Measurements from ENCODE around the gene RYR2.
"Not testable (repeated sequence)": the region's sequence is repeated elsewhere in the genome, so short reads cannot be mapped to it uniquely, and the experiment has no call there.

RYR2 gene

GRCh38 chr1:237820634-237821033 is 778.6 kb downstream of the RYR2 start:
- DNase-seq, result not testable (repeated sequence)

GRCh38 chr1:237832858-237833257 is 790.9 kb downstream of the RYR2 start:
- DNase-seq, result no peak

- no peak for DNase-seq
These were observed 792.1 kb downstream of the RYR2 start for GRCh38 chr1:237834048-237834447.

- no peak for DNase-seq
These were observed 792.5 kb downstream of the RYR2 start for GRCh38 chr1:237834461-237834860.

- no peak for DNase-seq
These were observed 796.3 kb downstream of the RYR2 start for GRCh38 chr1:237838320-237838719.

GRCh38 chr1:237838904-237839534 is 797.0 kb downstream of the RYR2 start:
- no peak for DNase-seq

GRCh38 chr1:237841485-237841884 is 799.5 kb downstream of the RYR2 start:
- no peak for DNase-seq

GRCh38 chr1:237843516-237843915 is 801.5 kb downstream of the RYR2 start:
- not testable (repeated sequence) for DNase-seq

- no peak for DNase-seq
These were observed 809.3 kb downstream of the RYR2 start for GRCh38 chr1:237851210-237851845.

- no peak for DNase-seq
These were observed 810.4 kb downstream of the RYR2 start for GRCh38 chr1:237852342-237852741.

- no peak for DNase-seq
These were observed 815.5 kb downstream of the RYR2 start for GRCh38 chr1:237857455-237857854.

GRCh38 chr1:237858992-237859391 is 817.0 kb downstream of the RYR2 start:
- no peak for DNase-seq

GRCh38 chr1:237861944-237862343 is 820.0 kb downstream of the RYR2 start:
- DNase-seq, result no peak

GRCh38 chr1:237863234-237863633 is 821.2 kb downstream of the RYR2 start:
- DNase-seq, result no peak

- DNase-seq, result no peak
These were observed 822.6 kb downstream of the RYR2 start for GRCh38 chr1:237864338-237865244.

- DNase-seq, result no peak
These were observed 825.5 kb downstream of the RYR2 start for GRCh38 chr1:237867380-237867888.

- no peak for DNase-seq
These were observed 827.0 kb downstream of the RYR2 start for GRCh38 chr1:237868817-237869600.

- DNase-seq, result no peak
These were observed 831.7 kb downstream of the RYR2 start for GRCh38 chr1:237873487-237874211.

- no peak for DNase-seq
These were observed 833.3 kb downstream of the RYR2 start for GRCh38 chr1:237875291-237875690.

- DNase-seq, result no peak
These were observed 835.6 kb downstream of the RYR2 start for GRCh38 chr1:237877631-237878030.

- no peak for DNase-seq
These were observed 836.4 kb downstream of the RYR2 start for GRCh38 chr1:237878406-237878805.

GRCh38 chr1:237879195-237879594 is 837.2 kb downstream of the RYR2 start:
- DNase-seq, result no peak

All from activated CD4-positive, alpha-beta T cell treated with anti-CD3 and anti-CD28 coated beads, Interleukin-2, amount 50 U/mL, for 4 hours (primary cell).